CD14-positive monocyte (primary cell): Measurements from ENCODE around the gene LY6G5B. TPM values are rescaled to one million over a fixed set of nuclear protein-coding genes. Genes with fewer than 3 reads are reported as not detected.
A peak's percentile ranks its signal among the peaks of the same experiment; 100 is the strongest.

Experiments
- DNase-seq, 3 donors: peaks; one replicate each; pipeline ENCODE4 v3.0.0-alpha.2; 2011 to 2022
- H2AFZ ChIP-seq: 2 replicates; pipeline ENCODE4 v1.6.0; 2012; ENCODE audit warnings: mild to moderate bottlenecking, low read depth, low read length, inconsistent platforms; ENCODE audit not compliant: insufficient read depth, poor library complexity, severe bottlenecking
- H3K27ac ChIP-seq, 2 donors: 1 replicate in 1 of 2; 2 replicates in 1 of 2; pipeline ENCODE4 v1.5.1; 2012 to 2013; ENCODE audit warnings: low read length in 2 of 2, control low read depth in 1 of 2, inconsistent platforms in 1 of 2, low read depth in 1 of 2, mild to moderate bottlenecking in 1 of 2
- H3K27me3 ChIP-seq, 2 donors: one replicate each; pipeline versions ENCODE4 v1.6.0 to v1.6.1; 2011 to 2013; ENCODE audit warnings: low read length in 2 of 2; ENCODE audit not compliant: control insufficient read depth in 2 of 2, insufficient read depth in 2 of 2
- H3K36me3 ChIP-seq, 2 donors: replicated peaks in 1 of 2; 1 replicate in 1 of 2; 2 replicates in 1 of 2; pipeline versions ENCODE4 v1.5.1 to v1.6.1; 2012 to 2013; ENCODE audit warnings: low read length in 2 of 2, control low read depth in 1 of 2, inconsistent platforms in 1 of 2, mild to moderate bottlenecking in 1 of 2; ENCODE audit not compliant: insufficient read depth in 2 of 2, control insufficient read depth in 1 of 2
- H3K4me1 ChIP-seq, 2 donors: 1 replicate in 1 of 2; 2 replicates in 1 of 2; pipeline versions ENCODE4 v1.5.1 to v1.6.1; 2012 to 2013; ENCODE audit warnings: low read length in 2 of 2, control low read depth in 1 of 2, inconsistent platforms in 1 of 2, mild to moderate bottlenecking in 1 of 2, moderate library complexity in 1 of 2; ENCODE audit not compliant: insufficient read depth in 2 of 2, control insufficient read depth in 1 of 2
- H3K4me2 ChIP-seq: replicated peaks from 2 replicates; pipeline ENCODE3; 2012; ENCODE audit warnings: low read length, moderate library complexity, mild to moderate bottlenecking; ENCODE audit not compliant: poor library complexity, severe bottlenecking; ENCODE audit errors: extremely low read depth
- H3K4me3 ChIP-seq, 3 experiments: fragments of 200-600 bp in 1 of 3; sonication (generic) in 1 of 3; replicated peaks in 1 of 3; 1 replicate in 2 of 3; 2 replicates in 1 of 3; pipeline ENCODE4 v1.5.1; 2011 to 2013; ENCODE audit warnings: low read length in 3 of 3, mild to moderate bottlenecking in 3 of 3, control low read depth in 2 of 3, low read depth in 2 of 3, inconsistent platforms in 1 of 3, moderate library complexity in 1 of 3
- H3K79me2 ChIP-seq: 2 replicates; pipeline ENCODE4 v1.6.0; 2012; ENCODE audit warnings: mild to moderate bottlenecking, control low read depth, inconsistent platforms, low read length, moderate library complexity; ENCODE audit not compliant: insufficient read depth
- H3K9ac ChIP-seq: 2 replicates; pipeline ENCODE4 v1.6.0; 2017; ENCODE audit warnings: low read length, mild to moderate bottlenecking; ENCODE audit not compliant: insufficient read depth, poor library complexity, severe bottlenecking
- H3K9me3 ChIP-seq, 2 donors: replicated peaks in 1 of 2; 1 replicate in 1 of 2; 2 replicates in 1 of 2; pipeline versions ENCODE4 v1.5.1 to v1.6.1; 2012 to 2013; ENCODE audit warnings: low read length in 2 of 2, control low read depth in 1 of 2; ENCODE audit not compliant: control insufficient read depth in 1 of 2, insufficient read depth in 1 of 2
- H4K20me1 ChIP-seq: 2 replicates; pipeline ENCODE4 v1.6.0; 2012; ENCODE audit warnings: mild to moderate bottlenecking, low read length, control low read depth, moderate library complexity; ENCODE audit not compliant: insufficient read depth
- H3K27ac Mint-ChIP-seq, 7 donors: one replicate each; pipeline ENCODE4 v1.8.0; 2020; ENCODE audit warnings: mild to moderate bottlenecking in 7 of 7, mixed read lengths in 7 of 7, moderate library complexity in 6 of 7, inconsistent platforms in 2 of 7
- H3K27me3 Mint-ChIP-seq, 3 donors: one replicate each; pipeline ENCODE4 v1.8.0; 2021 to 2022; ENCODE audit warnings: low read depth in 3 of 3, mild to moderate bottlenecking in 3 of 3, mixed read lengths in 3 of 3, moderate library complexity in 3 of 3, inconsistent platforms in 1 of 3
- H3K36me3 Mint-ChIP-seq, 2 donors: one replicate each; pipeline ENCODE4 v1.8.0; 2020; ENCODE audit warnings: mixed read lengths in 2 of 2, inconsistent platforms in 1 of 2, mild to moderate bottlenecking in 1 of 2
- H3K4me1 Mint-ChIP-seq: one replicate; pipeline ENCODE4 v1.8.0; 2020; ENCODE audit warnings: mild to moderate bottlenecking, mixed read lengths
- H3K4me3 Mint-ChIP-seq, 2 donors: one replicate each; pipeline ENCODE4 v1.8.0; 2020; ENCODE audit warnings: mild to moderate bottlenecking in 2 of 2, mixed read lengths in 2 of 2, moderate library complexity in 1 of 2
- H3K9me3 Mint-ChIP-seq, 7 donors: one replicate each; pipeline ENCODE4 v1.8.0; 2020 to 2022; ENCODE audit warnings: mixed read lengths in 7 of 7, mild to moderate bottlenecking in 6 of 7, moderate library complexity in 6 of 7, inconsistent platforms in 2 of 7
- WGBS: methylation state at CpG from one replicate; pipeline ENCODE4 v1.1.5; 2013; ENCODE audit warnings: missing lambda C conversion rate; ENCODE audit not compliant: insufficient coverage; 5-methylcytosine and 5-hydroxymethylcytosine counted together
- intact Hi-C, 2 donors: fragments of 100-400 bp; cut with micrococcal nuclease; formaldehyde crosslinking; loops; one replicate each; pipeline versions ENCODE4 v1.15.0 to v1.15.1; 2023
- polyA plus RNA-seq, 3 donors: library from polyadenylated mRNA; depleted of rRNA in 1 of 3; unstranded in 2 of 3; stranded (reverse) in 1 of 3; fragments of 300-500 nt in 2 of 3; fragments of >200 nt in 1 of 3; fragmentation: Illumina TruSeq in 2 of 3; gene quantifications; 1 replicate in 2 of 3; 2 replicates in 1 of 3; pipeline ENCODE4 v1.2.3, GENCODE V29; 2012 to 2021
- TF ChIP-seq, protein P1 (sequence below): fragments of 200-600 bp; IDR thresholded peaks from one replicate; pipeline ENCODE4 v1.8.0; 2022; ENCODE audit warnings: antibody characterized with exemption, mild to moderate bottlenecking

The LY6G5B gene
- polyA plus RNA-seq, 3 donors = 0.17 to 55.1 TPM; not detected in 1

DNA sequence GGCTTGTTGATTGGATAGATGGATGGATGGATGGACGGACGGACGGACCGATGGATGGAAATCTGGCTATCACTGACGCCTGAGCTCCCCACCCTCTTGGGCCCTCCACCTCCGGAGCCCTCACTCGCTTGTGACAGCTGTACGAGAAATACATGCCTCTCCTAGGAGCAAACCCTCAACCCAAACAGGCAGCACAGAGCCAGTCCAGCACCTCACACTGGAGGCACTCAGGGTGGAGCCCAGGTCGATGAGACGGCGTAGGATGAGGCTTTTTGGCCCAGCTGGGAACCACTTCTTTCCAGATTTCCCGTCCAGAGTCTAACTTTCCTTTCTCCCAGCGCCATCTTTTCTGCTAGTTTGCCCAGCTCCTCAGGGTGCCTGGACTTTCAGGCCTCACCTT lies 13.8 kb downstream of the LY6G5B start:
- DNase-seq = no peak
- peak overlapping the region; percentile 53 for H3K4me2 ChIP-seq
- intact Hi-C loops = loop anchor here (5.0 kb wide), 2 partner anchors 149 to 184 kb away; no protein-coding TSS in a partner anchor
- Mint-ChIP-seq H3K36me3 (peaks cover 42 to 45% of the 10 kb centered on the region in 2 donors), H3K4me3 (peak overlapping the region in 1 of 2 donors; percentile 70), H3K4me1 (peaks cover 29% of the 10 kb centered on the region), H3K9me3 (peaks cover 0 to 4% (median 0%) of the 10 kb centered on the region in 7 donors), H3K27ac (peak overlapping the region in 3 of 7 donors; percentile 37 to 70 (median 68)), H3K27me3 (peaks cover 10 to 15% (median 10%) of the 10 kb centered on the region in 3 donors)
- peaks cover 0 to 4% of the 10 kb centered on the region in 2 donors for H3K27me3 ChIP-seq
- peak overlapping the region in 1 of 3 experiments; percentile 50 for H3K4me3 ChIP-seq
- no peak overlapping the region for H3K27ac ChIP-seq
- H3K4me1 ChIP-seq = peaks cover 26 to 28% of the 10 kb centered on the region in 2 donors
- H3K79me2 ChIP-seq = no peaks in the 10 kb centered on the region
- WGBS = 93% methylated on average over 7 of the region's 13 CpGs
- H2AFZ ChIP-seq = no peak overlapping the region
- no peaks in the 10 kb centered on the region for H3K9me3 ChIP-seq
- H3K36me3 ChIP-seq = peaks cover 29 to 46% of the 10 kb centered on the region in 2 donors
- H3K9ac ChIP-seq = no peak overlapping the region
- TF ChIP-seq, protein P1, sequence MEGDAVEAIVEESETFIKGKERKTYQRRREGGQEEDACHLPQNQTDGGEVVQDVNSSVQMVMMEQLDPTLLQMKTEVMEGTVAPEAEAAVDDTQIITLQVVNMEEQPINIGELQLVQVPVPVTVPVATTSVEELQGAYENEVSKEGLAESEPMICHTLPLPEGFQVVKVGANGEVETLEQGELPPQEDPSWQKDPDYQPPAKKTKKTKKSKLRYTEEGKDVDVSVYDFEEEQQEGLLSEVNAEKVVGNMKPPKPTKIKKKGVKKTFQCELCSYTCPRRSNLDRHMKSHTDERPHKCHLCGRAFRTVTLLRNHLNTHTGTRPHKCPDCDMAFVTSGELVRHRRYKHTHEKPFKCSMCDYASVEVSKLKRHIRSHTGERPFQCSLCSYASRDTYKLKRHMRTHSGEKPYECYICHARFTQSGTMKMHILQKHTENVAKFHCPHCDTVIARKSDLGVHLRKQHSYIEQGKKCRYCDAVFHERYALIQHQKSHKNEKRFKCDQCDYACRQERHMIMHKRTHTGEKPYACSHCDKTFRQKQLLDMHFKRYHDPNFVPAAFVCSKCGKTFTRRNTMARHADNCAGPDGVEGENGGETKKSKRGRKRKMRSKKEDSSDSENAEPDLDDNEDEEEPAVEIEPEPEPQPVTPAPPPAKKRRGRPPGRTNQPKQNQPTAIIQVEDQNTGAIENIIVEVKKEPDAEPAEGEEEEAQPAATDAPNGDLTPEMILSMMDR = no peak
- no peaks in the 10 kb centered on the region for H4K20me1 ChIP-seq

DNA sequence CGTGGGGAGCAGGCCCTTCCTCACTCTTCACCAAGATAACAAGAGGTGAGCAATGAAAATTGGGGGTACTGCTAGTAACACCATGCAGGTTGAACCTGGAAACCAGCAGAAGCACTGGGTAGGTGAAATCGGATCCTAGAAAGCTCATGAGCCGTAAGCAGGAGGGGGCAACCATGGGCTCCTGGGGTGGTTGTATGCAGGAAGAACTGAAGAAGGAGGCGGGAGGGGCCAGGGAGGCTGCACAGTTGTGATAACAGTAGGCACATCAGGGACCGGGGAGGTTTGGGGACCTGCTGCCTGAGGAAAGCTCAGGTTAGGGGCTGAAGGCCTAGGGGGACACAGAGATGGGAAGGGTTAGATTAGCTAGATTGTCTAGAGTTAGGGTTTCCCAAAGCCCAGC lies 16.7 kb downstream of the LY6G5B start:
- H3K79me2 ChIP-seq = no peaks in the 10 kb centered on the region
- H3K4me3 Mint-ChIP-seq = no peak overlapping the region
- peak overlapping the region in 3 of 7 donors; percentile 11 to 54 (median 12) for H3K27ac Mint-ChIP-seq
- no peak overlapping the region for H3K4me2 ChIP-seq
- H3K36me3 Mint-ChIP-seq = peaks cover 71 to 73% of the 10 kb centered on the region in 2 donors
- H3K27me3 ChIP-seq = peaks cover 0 to 4% of the 10 kb centered on the region in 2 donors
- WGBS = 94% methylated on average over 3 of the region's 5 CpGs
- peaks cover 58 to 74% of the 10 kb centered on the region in 2 donors for H3K36me3 ChIP-seq
- intact Hi-C loops = no loop called here
- peaks cover 0 to 2% (median 0%) of the 10 kb centered on the region in 7 donors for H3K9me3 Mint-ChIP-seq
- H3K4me1 ChIP-seq = peaks cover 22 to 23% of the 10 kb centered on the region in 2 donors
- no peak for DNase-seq
- H4K20me1 ChIP-seq = peaks cover 13% of the 10 kb centered on the region
- no peaks in the 10 kb centered on the region for H3K9me3 ChIP-seq
- no peak overlapping the region for H3K27ac ChIP-seq
- no peak overlapping the region for H3K9ac ChIP-seq
- H2AFZ ChIP-seq = no peak overlapping the region
- peaks cover 5 to 13% (median 8%) of the 10 kb centered on the region in 3 donors for H3K27me3 Mint-ChIP-seq
- no peak overlapping the region for H3K4me3 ChIP-seq
- TF ChIP-seq, protein P1 = no peak
- peaks cover 29% of the 10 kb centered on the region for H3K4me1 Mint-ChIP-seq
